PC-9 (cell line): Measurements from ENCODE around the gene INPP5A. TPM values are rescaled to one million over a fixed set of nuclear protein-coding genes. Genes with fewer than 3 reads are reported as not detected.

Experiments
- BruUV-seq: library from RNA; stranded (reverse); fragments of 400-500 nt; replicated peaks from 2 replicates; lab custom pipeline; 2021; lab: Mats Ljungman, UMichigan
- CTCF ChIA-PET: fragments of 300-600 bp; sonication (Branson Sonifier 250); formaldehyde crosslinking; loops from one replicate; lab custom pipeline; 2022; ENCODE audit warnings: antibody characterized with exemption; lab: Charles Lee
- POLR2A ChIA-PET: fragments of 300-600 bp; sonication (Branson Sonifier 250); formaldehyde crosslinking; loops from one replicate; lab custom pipeline; 2022; ENCODE audit warnings: antibody characterized with exemption; ENCODE audit not compliant: unreplicated experiment; lab: Charles Lee
- DNase-seq, 2 experiments: peaks; one replicate each; pipeline versions ENCODE4 v3.0.0 to v3.0.0-alpha.2; 2015 to 2022; ENCODE audit warnings: mixed read lengths in 1 of 2
- H2AFZ ChIP-seq: fragments of 200-600 bp; sonication (generic); 2 replicates; pipeline ENCODE4 v1.8.1; 2017; ENCODE audit warnings: antibody characterized with exemption
- H3F3A ChIP-seq: fragments of 200-600 bp; sonication (generic); 2 replicates; pipeline ENCODE4 v1.8.1; 2017; ENCODE audit warnings: antibody characterized with exemption, mild to moderate bottlenecking, low read depth; ENCODE audit not compliant: insufficient read depth
- H3K27ac ChIP-seq: fragments of 200-600 bp; sonication (generic); 2 replicates; pipeline ENCODE4 v1.6.1; 2016; ENCODE audit warnings: mixed run types
- H3K27me3 ChIP-seq: fragments of 200-600 bp; sonication (generic); 2 replicates; pipeline ENCODE4 v1.6.1; 2016; ENCODE audit warnings: low read depth, mixed run types; ENCODE audit not compliant: insufficient read depth
- H3K36me3 ChIP-seq: fragments of 200-600 bp; sonication (generic); 2 replicates; pipeline ENCODE4 v1.6.1; 2016; ENCODE audit warnings: low read depth, mixed run types
- H3K4me1 ChIP-seq: fragments of 200-600 bp; sonication (generic); replicated peaks from 2 replicates; pipeline ENCODE4 v1.6.1; 2016; ENCODE audit warnings: mixed run types; ENCODE audit not compliant: insufficient read depth
- H3K4me2 ChIP-seq: fragments of 200-600 bp; sonication (generic); 2 replicates; pipeline ENCODE4 v1.6.1; 2017; ENCODE audit warnings: mixed run types
- H3K4me3 ChIP-seq: fragments of 200-600 bp; sonication (generic); 2 replicates; pipeline ENCODE4 v1.6.1; 2016; ENCODE audit warnings: mixed run types
- H3K79me2 ChIP-seq: fragments of 200-600 bp; sonication (generic); 2 replicates; pipeline ENCODE4 v1.6.1; 2017; ENCODE audit warnings: low read depth, mixed run types
- H3K9me2 ChIP-seq: fragments of 200-600 bp; sonication (generic); 2 replicates; pipeline ENCODE4 v1.8.1; 2017; ENCODE audit warnings: mild to moderate bottlenecking; ENCODE audit not compliant: insufficient read depth
- H3K9me3 ChIP-seq: fragments of 200-600 bp; sonication (generic); 2 replicates; pipeline ENCODE4 v1.8.1; 2016; ENCODE audit warnings: low read depth; ENCODE audit not compliant: insufficient read depth
- H4K20me1 ChIP-seq: fragments of 200-600 bp; sonication (generic); 2 replicates; pipeline ENCODE4 v1.8.1; 2017; ENCODE audit not compliant: insufficient read depth
- EZH2 ChIP-seq: fragments of 200-600 bp; sonication (generic); IDR thresholded peaks from 2 replicates; pipeline ENCODE4 v1.8.0; 2017; ENCODE audit warnings: antibody characterized with exemption, low read depth
- intact Hi-C: fragments of 100-400 bp; cut with micrococcal nuclease; formaldehyde crosslinking; loops from one replicate; pipeline ENCODE4 v1.10.0; 2022; ENCODE audit not compliant: unreplicated experiment
- total RNA-seq: library from RNA; stranded (reverse); gene quantifications from 2 replicates; pipeline ENCODE4 v1.2.3, GENCODE V29; 2021
- TF ChIP-seq, protein P1 (sequence below): fragments of 200-600 bp; sonication (generic); conservative IDR thresholded peaks from 2 replicates; pipeline ENCODE4 v1.6.1; 2017; ENCODE audit warnings: mixed run types, antibody characterized with exemption, mild to moderate bottlenecking, moderate library complexity

The INPP5A gene
- total RNA-seq, 1 experiment from 2014 or later = 18.4 TPM

DNA sequence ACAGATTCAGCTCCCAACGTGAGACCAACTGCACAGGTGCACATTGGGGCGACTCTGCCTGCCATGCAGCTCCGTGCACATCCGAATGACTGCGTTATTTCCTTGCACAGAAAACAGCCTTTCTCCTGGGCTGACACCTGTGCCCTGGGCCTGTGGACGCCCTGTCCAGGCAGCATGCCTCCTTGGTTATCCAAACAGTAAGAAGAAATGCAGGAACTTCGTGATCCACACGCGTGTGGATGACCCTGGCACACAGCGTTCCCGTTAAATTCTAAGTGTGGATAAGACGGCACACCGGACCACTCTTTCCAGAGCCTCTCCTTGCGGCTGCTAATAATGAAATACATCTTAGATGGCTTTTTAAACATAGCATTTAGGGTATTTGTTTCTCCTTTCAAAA is 208.8 kb downstream of the INPP5A start:
- no peak overlapping the region for H3K4me3 ChIP-seq
- POLR2A ChIA-PET = no interaction called here
- BruUV-seq = no TSS peak

DNA sequence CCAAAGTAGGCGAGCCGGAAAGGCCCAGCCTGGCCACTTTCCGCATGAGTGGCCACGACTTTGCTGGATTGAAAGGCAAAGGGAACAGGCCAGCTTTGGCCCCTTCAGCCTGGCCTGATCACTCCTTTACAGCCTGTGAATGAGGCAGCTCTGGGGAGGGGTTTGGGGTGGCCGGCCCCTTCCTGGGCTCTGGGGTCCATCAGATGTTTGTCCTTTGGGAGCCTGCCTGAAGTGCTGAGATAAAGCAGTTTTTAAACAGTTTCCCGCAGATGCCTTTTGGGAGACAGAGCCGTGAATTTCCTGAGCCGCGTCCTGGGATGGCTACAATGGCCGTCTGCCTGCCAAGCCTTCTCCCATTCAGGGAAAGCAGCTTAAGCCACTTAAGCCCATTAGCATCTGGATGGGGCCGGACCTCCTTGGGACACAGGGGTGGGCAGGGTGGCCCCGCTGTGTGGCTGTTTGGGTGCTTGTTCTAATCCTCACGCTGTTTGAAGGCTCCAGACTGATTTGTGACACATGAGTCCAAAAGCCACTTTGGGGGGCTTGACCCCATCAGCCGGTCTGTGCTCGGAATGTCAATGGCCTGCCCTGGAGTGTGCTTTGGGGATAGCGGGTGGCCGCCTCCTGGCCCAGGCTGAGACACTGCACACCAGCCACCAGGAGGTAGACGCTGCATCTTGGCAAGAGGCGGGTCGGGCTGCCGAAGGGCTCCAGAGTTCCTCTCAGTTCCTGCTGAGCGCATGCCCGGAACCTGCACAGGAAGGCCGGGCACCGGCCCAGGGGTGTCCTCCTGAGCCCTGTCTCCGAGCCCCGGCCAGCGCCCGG is 209.4 kb downstream of the INPP5A start:
- intact Hi-C loops = no loop called here
- H3K4me3 ChIP-seq = no peak overlapping the region
- no peaks in the 10 kb centered on the region for H4K20me1 ChIP-seq
- no peak overlapping the region for H3K4me2 ChIP-seq
- no peak for TF ChIP-seq EZH2
- TF ChIP-seq, protein P1, sequence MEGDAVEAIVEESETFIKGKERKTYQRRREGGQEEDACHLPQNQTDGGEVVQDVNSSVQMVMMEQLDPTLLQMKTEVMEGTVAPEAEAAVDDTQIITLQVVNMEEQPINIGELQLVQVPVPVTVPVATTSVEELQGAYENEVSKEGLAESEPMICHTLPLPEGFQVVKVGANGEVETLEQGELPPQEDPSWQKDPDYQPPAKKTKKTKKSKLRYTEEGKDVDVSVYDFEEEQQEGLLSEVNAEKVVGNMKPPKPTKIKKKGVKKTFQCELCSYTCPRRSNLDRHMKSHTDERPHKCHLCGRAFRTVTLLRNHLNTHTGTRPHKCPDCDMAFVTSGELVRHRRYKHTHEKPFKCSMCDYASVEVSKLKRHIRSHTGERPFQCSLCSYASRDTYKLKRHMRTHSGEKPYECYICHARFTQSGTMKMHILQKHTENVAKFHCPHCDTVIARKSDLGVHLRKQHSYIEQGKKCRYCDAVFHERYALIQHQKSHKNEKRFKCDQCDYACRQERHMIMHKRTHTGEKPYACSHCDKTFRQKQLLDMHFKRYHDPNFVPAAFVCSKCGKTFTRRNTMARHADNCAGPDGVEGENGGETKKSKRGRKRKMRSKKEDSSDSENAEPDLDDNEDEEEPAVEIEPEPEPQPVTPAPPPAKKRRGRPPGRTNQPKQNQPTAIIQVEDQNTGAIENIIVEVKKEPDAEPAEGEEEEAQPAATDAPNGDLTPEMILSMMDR = no peak
- H3K4me1 ChIP-seq = no peaks in the 10 kb centered on the region
- H3K27ac ChIP-seq = no peak overlapping the region
- no peaks in the 10 kb centered on the region for H3K79me2 ChIP-seq
- H3K27me3 ChIP-seq = no peaks in the 10 kb centered on the region
- DNase-seq = no peak
- H3K9me3 ChIP-seq = no peaks in the 10 kb centered on the region
- no peak overlapping the region for H2AFZ ChIP-seq
- CTCF ChIA-PET = no interaction called here
- no peaks in the 10 kb centered on the region for H3K9me2 ChIP-seq
- no TSS peak for BruUV-seq
- no peaks in the 10 kb centered on the region for H3F3A ChIP-seq
- POLR2A ChIA-PET = no interaction called here
- H3K36me3 ChIP-seq = no peaks in the 10 kb centered on the region

More for the DNA sequence above, 208.8 kb downstream of the INPP5A start:
- H3K9me2 ChIP-seq = no peaks in the 10 kb centered on the region
- no peaks in the 10 kb centered on the region for H3K27me3 ChIP-seq
- TF ChIP-seq, protein P1 = no peak
- no peak for TF ChIP-seq EZH2
- no peaks in the 10 kb centered on the region for H3K79me2 ChIP-seq
- no peaks in the 10 kb centered on the region for H3K4me1 ChIP-seq
- H4K20me1 ChIP-seq = no peaks in the 10 kb centered on the region
- no peaks in the 10 kb centered on the region for H3K36me3 ChIP-seq
- CTCF ChIA-PET = no interaction called here
- intact Hi-C loops = no loop called here
- H3F3A ChIP-seq = no peaks in the 10 kb centered on the region
- no peaks in the 10 kb centered on the region for H3K9me3 ChIP-seq
- H2AFZ ChIP-seq = no peak overlapping the region
- DNase-seq = no peak
- H3K27ac ChIP-seq = no peak overlapping the region
- no peak overlapping the region for H3K4me2 ChIP-seq

DNA sequence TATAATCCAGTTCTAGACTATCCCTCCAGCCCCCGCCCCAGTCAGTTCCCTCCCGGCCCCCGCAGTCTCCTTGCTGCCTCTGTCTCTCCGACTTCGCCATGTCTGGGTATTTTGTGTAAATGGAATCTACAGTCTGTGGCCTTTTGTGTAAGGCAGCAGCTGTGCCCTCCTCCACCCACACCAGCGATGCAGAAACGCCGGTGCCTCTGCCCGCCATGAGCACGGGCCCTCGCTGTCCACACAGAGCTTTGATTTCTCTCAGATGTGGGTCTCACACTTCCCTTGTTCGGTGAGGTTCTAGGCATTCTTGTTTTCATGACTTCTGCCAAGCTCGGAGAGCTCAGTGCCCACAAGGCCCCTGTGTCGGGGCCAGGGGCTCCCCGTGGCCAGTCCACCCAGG is 210.5 kb downstream of the INPP5A start:
- CTCF ChIA-PET = no interaction called here
- BruUV-seq = no TSS peak
- TF ChIP-seq, protein P1 = no peak
- no peak for TF ChIP-seq EZH2

More for the DNA sequence above, 210.5 kb downstream of the INPP5A start:
- H4K20me1 ChIP-seq = no peaks in the 10 kb centered on the region
- intact Hi-C loops = no loop called here
- H3K36me3 ChIP-seq = no peaks in the 10 kb centered on the region
- H3F3A ChIP-seq = no peaks in the 10 kb centered on the region
- H3K79me2 ChIP-seq = no peaks in the 10 kb centered on the region
- H3K27me3 ChIP-seq = no peaks in the 10 kb centered on the region
- H3K27ac ChIP-seq = no peak overlapping the region
- no peak overlapping the region for H3K4me3 ChIP-seq
- POLR2A ChIA-PET = no interaction called here
- no peaks in the 10 kb centered on the region for H3K9me2 ChIP-seq
- no peak for DNase-seq
- no peaks in the 10 kb centered on the region for H3K4me1 ChIP-seq
- no peak overlapping the region for H3K4me2 ChIP-seq
- no peak overlapping the region for H2AFZ ChIP-seq
- H3K9me3 ChIP-seq = no peaks in the 10 kb centered on the region
